T-helper 2 cell treated with Interferon-gamma antibody and Interleukin-4, amounts not matched to agents 100 ng/mL and 5 ng/mL, for 36 hours (primary cell): ENCODE data around the gene MAP1A. TPM values are rescaled to one million over a fixed set of nuclear protein-coding genes. Genes with fewer than 3 reads are reported as not detected.

Experiments
- intact Hi-C: fragments of 100-400 bp; cut with micrococcal nuclease; formaldehyde crosslinking; loops from one replicate; pipeline ENCODE4 v1.15.1; 2023
- total RNA-seq: library from RNA; stranded (reverse); gene quantifications from 2 replicates; pipeline ENCODE4 v1.2.3, GENCODE V29; 2022

The MAP1A gene
- total RNA-seq, result 12.6 and 12.7 TPM in 2 replicates

- intact Hi-C loops, result loop anchor here (10.0 kb wide), 1 partner anchor 593 kb away; the partner anchor contains the start of gene TTBK2
These were observed at the start of gene MAP1A for GRCh38 chr15:43517354-43518196. Gene MAP1A, plus strand, starts transcription at chr15:43517608. Its CDS starts 3,866 bp downstream, at chr15:43521474.

GRCh38 chr15:43469867-43470266 is 47.5 kb upstream of the MAP1A start:
- intact Hi-C loops, result no loop called here

- intact Hi-C loops, result no loop called here
These were observed 45.4 kb upstream of the MAP1A start for GRCh38 chr15:43471975-43472374.

GRCh38 chr15:43473885-43474284 is 43.5 kb upstream of the MAP1A start:
- intact Hi-C loops, result no loop called here

- intact Hi-C loops, result no loop called here
These were observed 33.9 kb upstream of the MAP1A start for GRCh38 chr15:43483297-43484128.

GRCh38 chr15:43484455-43484854 is 33.0 kb upstream of the MAP1A start:
- intact Hi-C loops, result no loop called here

GRCh38 chr15:43487271-43487895 is 30.0 kb upstream of the MAP1A start:
- intact Hi-C loops, result no loop called here

GRCh38 chr15:43488790-43489189 is 28.6 kb upstream of the MAP1A start:
- intact Hi-C loops, result no loop called here

GRCh38 chr15:43489191-43489590 is 28.2 kb upstream of the MAP1A start:
- intact Hi-C loops, result no loop called here

- intact Hi-C loops, result loop anchor here (5.0 kb wide), 1 partner anchor 50 kb away; no protein-coding TSS in a partner anchor
These were observed 25.1 kb upstream of the MAP1A start for GRCh38 chr15:43492266-43492665.

- intact Hi-C loops, result loop anchor here (1.0 to 5.0 kb wide), 2 partner anchors 17 to 51 kb away; no protein-coding TSS in a partner anchor
These were observed 24.5 kb upstream of the MAP1A start, which contains the start of gene TP53BP1 for GRCh38 chr15:43492673-43493601. Gene TP53BP1, minus strand, starts transcription at chr15:43493156. Its CDS starts 113 bp downstream, at chr15:43493043.

- intact Hi-C loops, result loop anchor here (1.0 to 5.0 kb wide), 2 partner anchors 16 to 52 kb away; no protein-coding TSS in a partner anchor
These were observed 23.5 kb upstream of the MAP1A start for GRCh38 chr15:43493703-43494472.

GRCh38 chr15:43498990-43499389 is 18.4 kb upstream of the MAP1A start:
- intact Hi-C loops, result no loop called here

GRCh38 chr15:43499635-43500034 is 17.8 kb upstream of the MAP1A start:
- intact Hi-C loops, result no loop called here

- intact Hi-C loops, result no loop called here
These were observed 11.7 kb upstream of the MAP1A start for GRCh38 chr15:43505738-43506137.

- intact Hi-C loops, result no loop called here
These were observed 9.0 kb upstream of the MAP1A start for GRCh38 chr15:43508421-43508820.

- intact Hi-C loops, result no loop called here
These were observed 8.3 kb upstream of the MAP1A start for GRCh38 chr15:43508991-43509659.

- intact Hi-C loops, result loop anchor here (1.0 to 10.0 kb wide), 7 partner anchors 16 to 585 kb away; partner anchors contain the start of genes ELL3, LCMT2, SERF2 and TP53BP1
These were observed 7.7 kb upstream of the MAP1A start for GRCh38 chr15:43509660-43510199.
